Measurements from ENCODE around the gene SNX32. TPM values are rescaled to one million over a fixed set of nuclear protein-coding genes. Genes with fewer than 3 reads are reported as not detected.

Gene SNX32
- polyA plus RNA-seq, 1 donor (not counting 4 experiments of a cell fraction or from before 2014, with no cell fraction given): 0.12 TPM

GRCh38 chr11:65899356-65900124 lies 65.8 kb downstream of the SNX32 start:
- Histone ChIP-seq H3K4me1 (ENCODE audit: control insufficient read depth, extremely low read depth, insufficient read depth, low read length) (peaks cover 65% of the 10 kb centered on the region), H3K9me1 (ENCODE audit: control insufficient read depth, extremely low read depth, insufficient read depth, low read length) (peaks cover 2% of the 10 kb centered on the region), H4K20me1 (ENCODE audit: control insufficient read depth, extremely low read depth, insufficient read depth, low read length) (peaks cover 26% of the 10 kb centered on the region), H3K4me2 (ENCODE audit: control insufficient read depth, extremely low read depth, insufficient read depth, low read depth, low read length) (peak overlapping the region; percentile 22), H2AFZ (ENCODE audit: control insufficient read depth, low read length) (no peak overlapping the region), H3K79me2 (ENCODE audit: control insufficient read depth, insufficient read depth, low read length) (peaks cover 60% of the 10 kb centered on the region), H3K9me3 (ENCODE audit: control insufficient read depth, low read depth, low read length) (no peaks in the 10 kb centered on the region), H3K27me3 (ENCODE audit: control insufficient read depth, extremely low read depth, insufficient read depth, low read length) (no peaks in the 10 kb centered on the region), H3K9ac (ENCODE audit: control insufficient read depth, extremely low read depth, insufficient read depth, low read length) (peak overlapping the region; percentile 99), H3K4me3 (ENCODE audit: control insufficient read depth in 2 of 3, extremely low read depth in 1 of 3, insufficient read depth in 2 of 3, low read depth in 1 of 3, low read length in 3 of 3) (peak overlapping the region; percentile 94 to 99 (median 97)), H3K36me3 (ENCODE audit: control insufficient read depth in 2 of 2, extremely low read depth in 1 of 2, insufficient read depth in 2 of 2, low read length in 2 of 2) (peaks cover 18 to 32% of the 10 kb centered on the region in 2 experiments), H3K27ac (ENCODE audit: control insufficient read depth, insufficient read depth, low read length) (peak overlapping the region; percentile 98)
- TF ChIP-seq CTCF (optimal IDR thresholded peaks at IDR 0.05 in 1 of 3, IDR thresholded peaks at IDR 0.05 in 1 of 3, conservative IDR thresholded peaks at IDR 0.05 in 1 of 3; ENCODE audit: extremely low read depth in 1 of 3, insufficient read depth in 2 of 3, low read length in 3 of 3) (peak in 2 of 3 experiments; percentile 6 to 22), EZH2 (IDR thresholded peaks at IDR 0.05; ENCODE audit: low read length) (no peak)
- DNase-seq (ENCODE audit: low read depth, low spot score) (no peak), FAIRE-seq (no peak)
- dilution Hi-C loops (cut with MboI; ENCODE audit: extremely low pct_ligation_motif_present, low sequenced_read_pairs): no loop called here

- Histone ChIP-seq H3K9me3 (ENCODE audit: control insufficient read depth, low read depth, low read length) (no peaks in the 10 kb centered on the region), H3K4me3 (ENCODE audit: control insufficient read depth in 2 of 3, extremely low read depth in 1 of 3, insufficient read depth in 2 of 3, low read depth in 1 of 3, low read length in 3 of 3) (peak within 1 kb of the TSS; percentile 94 to 99 (median 97)), H3K4me1 (ENCODE audit: control insufficient read depth, extremely low read depth, insufficient read depth, low read length) (peaks cover 62% of the 10 kb centered on the region), H3K27ac (ENCODE audit: control insufficient read depth, insufficient read depth, low read length) (peak within 1 kb of the TSS; percentile 98), H3K4me2 (ENCODE audit: control insufficient read depth, extremely low read depth, insufficient read depth, low read depth, low read length) (peak within 1 kb of the TSS; percentile 82), H2AFZ (ENCODE audit: control insufficient read depth, low read length) (no peak within 1 kb of the TSS), H3K79me2 (ENCODE audit: control insufficient read depth, insufficient read depth, low read length) (peaks cover 56% of the 10 kb centered on the region), H3K9me1 (ENCODE audit: control insufficient read depth, extremely low read depth, insufficient read depth, low read length) (peaks cover 2% of the 10 kb centered on the region), H3K27me3 (ENCODE audit: control insufficient read depth, extremely low read depth, insufficient read depth, low read length) (no peaks in the 10 kb centered on the region), H3K36me3 (ENCODE audit: control insufficient read depth in 2 of 2, extremely low read depth in 1 of 2, insufficient read depth in 2 of 2, low read length in 2 of 2) (peaks cover 17 to 31% of the 10 kb centered on the region in 2 experiments), H3K9ac (ENCODE audit: control insufficient read depth, extremely low read depth, insufficient read depth, low read length) (peak within 1 kb of the TSS; percentile 99), H4K20me1 (ENCODE audit: control insufficient read depth, extremely low read depth, insufficient read depth, low read length) (peaks cover 23% of the 10 kb centered on the region)
- DNase-seq (ENCODE audit: low read depth, low spot score) (no peak), FAIRE-seq (no peak)
- TF ChIP-seq EZH2 (IDR thresholded peaks at IDR 0.05; ENCODE audit: low read length): no peak
- no peak for TF ChIP-seq CTCF (optimal IDR thresholded peaks at IDR 0.05 in 1 of 3, IDR thresholded peaks at IDR 0.05 in 1 of 3, conservative IDR thresholded peaks at IDR 0.05 in 1 of 3; ENCODE audit: extremely low read depth in 1 of 3, insufficient read depth in 2 of 3, low read length in 3 of 3)
- dilution Hi-C loops (cut with MboI; ENCODE audit: extremely low pct_ligation_motif_present, low sequenced_read_pairs): no loop called here
Observed at GRCh38 chr11:65900125-65900898, 66.5 kb downstream of the SNX32 start, which contains the start of gene FOSL1. Gene FOSL1, minus strand, starts transcription at chr11:65900388. Its CDS starts 49 bp downstream, at chr11:65900339.

All from keratinocyte (primary cell).